Raji (cell line): Measurements from ENCODE around the gene TBPL1.

ENCODE experiments used
- POLR2A ChIP-seq: IDR thresholded peaks from 2 replicates; pipeline ENCODE4 v1.6.1; 2011; ENCODE audit warnings: low read depth, low read length, control low read depth; ENCODE audit not compliant: insufficient read depth

TBPL1 gene

DNA sequence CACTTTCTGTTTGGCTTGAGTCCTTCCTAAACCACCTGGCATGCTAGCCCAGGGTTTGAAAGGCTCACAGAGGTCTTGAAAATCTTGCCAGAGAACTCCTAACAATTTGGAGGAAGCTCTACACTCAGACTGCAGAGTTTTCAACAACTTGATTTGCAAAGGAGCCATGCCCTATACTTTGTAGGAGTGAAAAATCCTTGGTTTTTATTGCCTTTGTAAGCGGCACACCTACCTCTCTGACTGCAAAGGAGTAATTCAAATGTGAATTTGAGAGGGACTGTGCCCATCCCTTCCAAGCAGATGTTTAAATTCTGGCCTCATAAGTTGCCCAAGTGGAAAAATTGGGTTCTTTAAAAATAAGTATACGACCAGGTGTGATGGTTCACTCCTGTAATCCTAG, 58.0 kb downstream of the TBPL1 start:
- TF ChIP-seq POLR2A, result no peak

DNA sequence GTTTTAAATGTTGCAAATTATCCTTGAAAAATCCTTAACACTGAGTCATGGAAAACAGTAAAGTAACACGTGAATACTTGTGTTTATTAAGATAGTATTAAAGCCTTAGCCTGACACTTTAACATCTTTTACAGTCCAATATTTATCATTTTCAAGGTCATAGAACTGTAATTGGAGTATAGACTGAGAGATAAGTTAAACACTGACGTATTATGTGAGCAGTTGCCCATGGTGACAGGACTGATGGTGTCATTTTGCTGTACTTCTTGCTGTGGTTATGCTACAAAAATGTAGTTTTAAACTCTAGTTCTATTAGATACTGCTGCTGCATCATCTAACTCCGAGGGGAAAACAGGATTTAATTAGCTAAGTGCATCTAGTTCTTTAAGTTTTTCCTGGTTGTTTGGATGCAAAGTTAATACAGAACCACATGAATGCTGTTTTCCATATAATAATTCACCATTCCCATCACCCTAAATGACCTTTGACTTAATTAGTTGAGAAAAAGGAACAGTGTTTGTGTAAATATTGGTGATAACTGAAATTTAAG, 61.6 kb downstream of the TBPL1 start:
- TF ChIP-seq POLR2A, result no peak

DNA sequence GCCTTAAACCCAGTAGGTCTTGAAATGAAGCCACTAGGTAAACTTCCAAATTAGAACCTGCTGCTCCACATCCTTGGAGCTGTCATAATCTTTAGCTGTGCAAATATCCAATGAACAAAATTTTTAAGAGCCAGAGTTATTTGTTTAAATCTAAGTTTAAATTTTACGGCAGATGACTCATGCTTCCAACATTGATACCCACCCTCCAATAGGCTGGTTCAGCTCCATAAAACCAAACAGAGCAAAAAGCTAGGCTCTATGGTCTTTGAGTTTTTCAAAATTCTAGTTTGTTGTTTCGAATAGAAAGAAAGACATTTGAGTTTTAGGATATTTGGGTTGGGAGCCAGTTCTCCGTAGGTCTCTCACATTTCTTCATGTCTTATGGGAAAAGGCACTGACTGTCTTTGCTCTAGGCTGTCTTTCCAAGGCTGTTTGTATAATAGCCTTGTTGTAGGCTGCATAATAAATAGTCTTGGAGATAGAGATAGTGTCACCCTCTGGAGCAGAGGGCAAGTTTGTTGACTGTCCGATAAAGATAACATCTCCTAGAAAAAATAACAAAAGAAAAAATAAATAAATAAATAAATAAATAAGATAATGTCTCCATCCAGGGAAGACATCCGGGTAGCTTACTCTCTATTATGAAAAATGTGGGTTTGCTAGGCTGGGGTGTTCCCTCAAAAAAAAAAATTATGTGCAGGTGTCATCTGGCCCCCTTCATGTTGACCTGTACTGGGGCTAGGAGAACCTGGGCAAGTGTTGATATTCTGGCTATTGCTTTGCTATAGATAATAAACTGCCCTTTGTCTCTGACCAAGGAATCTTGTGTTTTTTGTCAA, 62.9 kb downstream of the TBPL1 start:
- no peak for TF ChIP-seq POLR2A

DNA sequence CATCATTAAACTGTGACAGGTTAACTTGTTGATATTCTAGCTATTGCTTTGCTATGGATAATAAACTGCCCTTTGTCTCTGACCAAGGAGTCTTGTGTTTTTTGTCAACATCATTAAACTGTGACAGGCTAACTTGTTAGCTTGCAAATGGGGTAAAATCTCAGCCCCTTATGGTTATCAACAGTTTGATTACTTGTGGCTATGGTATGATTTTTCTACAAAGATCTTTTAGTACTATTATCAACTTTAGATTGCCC, 63.5 kb downstream of the TBPL1 start:
- TF ChIP-seq POLR2A, result no peak

DNA sequence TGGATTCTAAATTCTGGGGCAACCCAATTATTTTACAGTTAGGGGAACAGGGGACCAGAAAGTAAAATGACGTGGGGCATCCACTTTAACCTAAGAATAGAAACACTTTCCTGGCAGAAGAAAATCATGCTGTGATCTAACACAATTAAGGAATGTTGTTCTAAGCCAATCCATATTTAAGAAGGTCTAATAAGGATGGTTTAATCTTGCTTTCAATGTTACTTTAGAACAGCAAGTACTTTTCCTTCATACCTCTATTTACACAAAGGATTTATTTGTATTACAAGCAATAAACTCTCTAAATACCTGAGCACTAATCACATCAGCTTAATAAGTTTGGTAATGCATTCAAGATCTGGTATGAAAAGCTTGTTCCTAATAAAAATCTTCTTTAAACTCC, 67.0 kb downstream of the TBPL1 start:
- TF ChIP-seq POLR2A, result no peak

DNA sequence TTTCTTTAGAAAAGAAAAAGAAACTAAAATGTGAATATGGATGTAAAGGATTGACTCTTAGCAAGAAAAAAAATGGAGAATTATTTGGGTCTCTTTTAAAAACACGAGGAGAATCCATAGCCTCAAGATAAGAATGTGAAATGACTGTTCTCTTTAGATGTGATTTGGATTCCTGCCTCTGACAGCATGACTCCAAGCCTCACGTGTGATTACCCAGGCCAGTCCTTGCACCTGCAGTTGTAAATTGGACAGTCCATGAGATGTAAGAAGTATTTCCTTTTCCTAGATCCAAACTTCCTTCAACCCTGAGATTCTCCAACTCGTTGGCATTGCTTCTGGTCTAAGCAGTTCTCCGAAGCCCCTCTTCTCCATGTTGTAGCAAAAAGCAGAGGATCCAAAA, 67.5 kb downstream of the TBPL1 start:
- TF ChIP-seq POLR2A, result no peak

DNA sequence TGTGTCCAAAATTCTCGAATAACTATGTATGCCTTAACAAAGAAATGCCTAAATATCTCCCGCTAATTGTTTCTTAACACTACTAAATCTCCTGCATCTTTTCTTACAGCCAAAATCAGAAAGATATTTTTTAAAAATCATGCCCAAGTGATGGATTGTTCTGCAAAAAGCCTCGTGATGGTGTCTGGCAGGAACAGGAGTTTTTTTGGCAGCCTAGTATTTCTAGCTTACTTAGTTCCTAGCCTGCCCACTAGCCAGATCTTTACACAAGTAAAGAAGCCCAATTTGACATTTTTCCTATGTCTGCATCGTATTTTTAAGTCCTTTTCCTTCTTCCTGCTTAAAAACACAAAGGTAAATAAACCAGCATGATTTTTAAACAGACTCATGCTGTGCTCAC, 67.9 kb downstream of the TBPL1 start:
- no peak for TF ChIP-seq POLR2A

DNA sequence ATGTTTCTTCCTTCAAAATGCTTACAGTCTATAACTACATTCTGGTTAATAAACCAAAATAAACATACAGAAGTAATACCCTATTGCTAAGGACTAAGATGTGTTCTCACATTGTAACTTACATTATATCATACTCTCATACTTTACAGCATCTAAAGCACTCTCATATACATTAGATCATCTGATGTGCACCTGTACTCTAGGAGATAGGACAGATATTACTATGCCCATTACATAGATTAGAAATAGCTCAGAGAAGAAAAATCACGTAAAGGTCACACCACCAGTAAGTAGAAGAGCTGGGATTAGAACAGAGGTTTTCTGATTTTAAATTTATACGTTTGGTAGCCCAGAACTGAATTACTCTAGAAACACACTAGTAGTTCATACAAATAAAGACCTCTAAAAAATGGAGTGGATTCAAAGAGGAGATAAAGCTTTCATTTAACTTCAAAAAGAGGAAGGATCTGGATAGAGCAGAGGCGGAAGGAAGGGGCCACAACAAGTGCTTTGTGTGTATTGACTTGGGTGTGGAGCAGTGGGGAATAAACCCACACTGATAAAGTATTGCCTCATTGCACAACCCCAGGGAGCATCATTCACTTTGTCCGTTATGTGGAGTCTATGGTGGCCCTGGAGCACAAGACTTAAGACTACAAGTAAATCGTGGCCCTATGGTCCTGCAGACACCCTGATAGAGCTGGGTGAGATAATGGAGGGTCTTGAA, 68.5 kb downstream of the TBPL1 start:
- TF ChIP-seq POLR2A, result no peak

DNA sequence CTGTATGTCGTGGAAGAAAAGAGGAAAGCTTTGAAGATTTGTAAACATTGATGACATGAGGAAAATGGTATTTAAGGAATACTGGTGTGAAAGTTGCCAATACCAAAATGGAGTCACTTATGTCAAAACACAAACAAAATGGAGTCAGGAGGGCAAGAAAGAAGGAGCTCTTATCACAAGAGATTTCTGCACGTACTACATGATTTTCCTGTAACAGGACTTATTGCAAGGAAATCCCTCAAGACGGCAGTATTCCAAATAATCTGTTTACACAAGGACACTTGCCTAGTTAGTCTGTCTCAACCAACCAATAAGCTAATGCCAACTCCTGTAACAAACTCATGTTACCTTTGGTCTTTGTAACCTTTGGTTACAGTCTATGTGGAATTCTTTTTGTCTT, 69.6 kb downstream of the TBPL1 start:
- no peak for TF ChIP-seq POLR2A

DNA sequence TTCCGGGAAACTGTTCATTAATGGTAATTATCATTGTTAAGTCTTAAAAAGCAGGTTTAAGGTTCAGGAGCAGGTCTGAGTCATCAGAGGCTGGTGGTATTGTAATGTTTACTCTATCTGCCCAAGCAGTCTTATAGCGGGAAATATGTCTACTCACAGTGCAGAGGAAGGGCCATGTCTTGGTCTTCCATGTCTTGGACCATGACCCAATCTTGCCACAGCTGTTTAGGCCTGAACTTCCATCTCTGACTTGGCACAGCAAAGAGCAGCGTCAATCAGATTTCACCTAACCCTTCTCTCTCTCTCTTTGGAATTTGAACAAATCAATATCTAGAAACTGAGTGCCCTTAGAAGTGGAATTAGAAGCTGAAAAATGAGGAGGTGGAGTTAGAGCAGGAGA, 73.6 kb downstream of the TBPL1 start:
- TF ChIP-seq POLR2A, result no peak

DNA sequence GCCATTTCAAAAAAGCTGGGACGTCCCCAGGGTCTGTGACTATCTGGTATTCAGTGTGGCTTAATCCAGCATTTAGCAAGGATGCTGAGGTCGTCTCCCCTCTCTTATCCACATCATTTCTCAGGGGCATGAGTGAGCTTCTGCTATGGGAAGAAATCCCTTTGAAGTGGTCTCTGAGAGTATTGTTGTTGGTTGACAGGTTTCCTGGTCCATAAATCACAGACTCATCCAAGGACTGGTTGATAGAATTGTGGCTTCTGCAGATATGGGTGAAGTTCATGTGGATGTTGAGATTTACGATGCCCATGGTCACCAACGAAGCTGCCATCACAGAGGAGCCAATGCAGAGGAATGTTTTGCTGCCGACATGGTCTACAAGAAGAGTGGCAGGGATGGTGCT, 75.4 kb downstream of the TBPL1 start:
- TF ChIP-seq POLR2A, result no peak

DNA sequence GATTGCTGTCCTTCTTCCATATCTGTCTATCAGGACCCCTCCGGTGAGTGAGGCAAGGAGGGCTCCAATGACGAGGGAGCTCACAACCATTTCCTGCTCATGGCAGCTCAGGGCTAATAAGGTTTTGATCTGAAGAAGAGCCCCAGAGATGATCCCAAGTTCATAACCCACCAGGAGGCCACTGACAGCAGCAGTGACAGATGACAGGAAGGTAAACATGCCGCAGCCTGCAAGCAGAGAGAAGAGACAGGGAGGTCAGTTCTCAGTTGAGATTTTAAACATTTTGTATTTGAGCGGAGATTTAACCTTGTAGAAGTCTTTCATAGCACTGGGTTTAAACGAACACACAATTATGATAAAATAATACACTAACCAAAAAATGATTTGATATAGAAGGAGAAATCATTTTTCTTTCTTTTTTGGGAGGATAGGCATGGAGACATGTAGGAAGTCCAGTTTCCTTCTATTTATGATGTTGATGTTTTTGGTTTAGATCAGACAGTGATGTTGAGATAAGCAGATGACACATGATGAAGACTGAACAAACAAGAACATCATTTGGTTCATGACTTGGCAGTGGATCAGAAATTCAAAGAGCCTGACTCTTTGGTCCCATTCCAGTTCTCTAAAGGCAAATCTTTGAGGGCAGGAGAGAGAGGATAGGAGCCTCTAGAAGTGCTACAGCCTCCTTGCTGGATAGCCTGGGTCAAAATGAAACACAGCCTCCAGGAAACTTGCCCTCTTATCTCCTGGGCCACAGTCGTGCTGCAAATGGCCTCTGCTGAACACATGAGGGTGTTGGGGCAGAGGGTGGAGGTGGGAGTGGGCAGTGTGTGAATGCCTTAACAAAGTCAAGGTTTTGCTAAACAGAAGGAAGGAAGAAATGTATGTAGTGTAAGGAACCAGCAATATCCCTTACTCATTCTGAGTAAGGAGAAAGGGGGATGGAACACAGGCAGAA, 76.8 kb downstream of the TBPL1 start:
- TF ChIP-seq POLR2A, result no peak

DNA sequence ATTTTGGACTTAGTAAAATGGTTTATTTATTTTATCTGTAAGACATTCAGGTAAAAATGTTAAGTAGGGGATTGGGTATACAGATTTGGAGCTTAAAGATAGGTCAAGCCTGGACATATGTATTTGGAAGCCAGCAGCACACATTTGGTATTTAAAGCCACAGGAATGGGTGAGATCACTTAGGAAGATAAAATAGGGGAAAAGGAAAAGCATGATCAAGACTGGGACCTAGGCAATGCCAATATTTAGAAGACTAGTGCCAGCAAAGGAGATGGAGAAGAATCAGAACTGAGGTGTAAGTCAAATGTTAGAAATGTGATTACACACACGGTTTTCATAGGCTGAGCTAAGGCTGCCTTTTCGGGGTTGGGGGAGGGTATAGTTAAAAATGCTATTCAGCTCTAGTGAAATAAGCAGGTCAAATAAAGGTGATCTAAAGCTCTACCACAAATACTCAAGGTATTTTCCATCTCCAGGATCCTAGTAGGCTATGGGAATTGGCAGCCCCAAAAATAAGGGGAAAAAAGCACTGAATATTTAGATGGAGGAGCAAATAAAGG, 78.8 kb downstream of the TBPL1 start:
- TF ChIP-seq POLR2A, result no peak

DNA sequence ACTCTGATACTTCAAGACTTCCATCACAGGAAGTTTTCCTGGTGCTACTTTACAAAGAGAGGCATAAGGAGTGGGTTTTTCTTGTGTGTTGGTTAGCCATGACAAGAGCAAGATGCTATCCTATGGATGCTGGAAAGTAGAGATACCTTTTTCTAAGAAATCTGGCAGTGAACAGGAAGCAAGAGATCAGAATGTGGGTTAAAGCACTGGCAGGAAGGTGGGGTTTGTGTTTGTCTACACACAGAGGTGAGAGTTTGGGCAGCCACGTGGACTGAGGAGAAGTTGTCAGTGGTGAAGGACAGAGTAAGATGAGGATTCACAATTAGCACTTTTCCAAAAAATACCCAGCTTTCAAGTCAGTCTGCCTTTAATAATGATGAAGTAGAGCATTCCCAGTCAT, 81.5 kb downstream of the TBPL1 start:
- TF ChIP-seq POLR2A, result no peak
